Stimulated activated CD4-positive, alpha-beta T cell treated with anti-CD3 and anti-CD28 coated beads, Interleukin-4, amount 100 ng/mL, for 24 hours (primary cell): ENCODE measurements around the gene ST3GAL4.
"Not testable (repeated sequence)": the region's sequence is repeated elsewhere in the genome, so short reads cannot be mapped to it uniquely, and the experiment has no call there.

Source experiments
- DNase-seq: peaks from one replicate; pipeline ENCODE4 v3.0.0-alpha.2; 2020

The ST3GAL4 gene, protein sequence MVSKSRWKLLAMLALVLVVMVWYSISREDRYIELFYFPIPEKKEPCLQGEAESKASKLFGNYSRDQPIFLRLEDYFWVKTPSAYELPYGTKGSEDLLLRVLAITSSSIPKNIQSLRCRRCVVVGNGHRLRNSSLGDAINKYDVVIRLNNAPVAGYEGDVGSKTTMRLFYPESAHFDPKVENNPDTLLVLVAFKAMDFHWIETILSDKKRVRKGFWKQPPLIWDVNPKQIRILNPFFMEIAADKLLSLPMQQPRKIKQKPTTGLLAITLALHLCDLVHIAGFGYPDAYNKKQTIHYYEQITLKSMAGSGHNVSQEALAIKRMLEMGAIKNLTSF

DNA sequence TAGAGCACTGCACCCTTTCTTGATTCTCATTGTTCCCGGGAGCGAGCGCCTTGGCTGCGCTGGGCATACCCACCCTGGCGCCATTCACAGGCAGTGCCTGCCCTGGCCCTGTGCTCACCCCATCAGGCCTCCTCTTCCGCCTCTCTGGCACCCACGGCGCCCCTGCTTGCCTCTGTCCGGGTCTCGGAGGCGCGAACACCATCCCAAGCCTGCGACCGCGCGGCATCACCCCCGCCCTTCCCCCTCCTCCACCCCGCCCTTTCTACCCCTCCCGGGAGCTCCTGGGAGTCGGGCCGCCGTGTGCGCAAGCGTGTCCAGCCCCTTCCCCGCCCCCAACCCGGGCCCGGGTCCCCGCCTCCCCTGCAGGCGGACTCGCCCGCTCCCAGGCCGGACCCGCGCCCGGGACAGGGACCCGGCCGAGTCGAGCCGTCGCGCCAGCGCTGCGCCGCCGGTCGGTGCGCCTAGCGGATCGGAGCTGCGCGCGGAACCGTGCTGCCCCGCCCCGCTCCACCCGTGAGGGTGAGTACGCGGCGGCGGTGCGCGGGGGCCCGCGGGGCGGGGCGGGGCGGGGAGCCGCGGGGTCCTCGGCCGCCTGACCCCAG is at the start of gene ST3GAL4:
Gene ST3GAL4 (plus strand): TSS at position 363 of the 602 bp plus-strand sequence. CDS start 50,470 bp downstream, outside the sequence.
- peak; percentile 69 for DNase-seq

DNA sequence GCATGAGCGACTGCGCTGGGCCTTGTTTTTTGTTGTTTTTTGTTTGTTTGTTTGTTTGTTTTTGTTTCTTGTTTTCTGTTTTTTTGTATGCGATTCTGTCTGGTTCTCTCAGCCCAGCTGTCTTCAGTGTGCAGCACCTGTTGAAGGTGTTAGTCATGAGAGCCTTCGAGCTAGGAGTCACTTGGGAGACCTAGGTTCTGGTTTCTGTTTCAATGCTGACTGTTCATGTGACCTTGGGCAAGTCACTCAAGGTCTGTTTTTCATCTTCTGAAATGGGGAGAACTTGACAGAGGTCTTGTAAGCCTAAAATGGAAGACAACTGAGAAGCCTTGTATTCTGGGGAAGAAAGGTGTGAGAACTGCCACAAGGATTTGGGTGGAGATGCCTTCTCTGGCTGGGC is 49.8 kb upstream of the ST3GAL4 start:
- peak; percentile 46 for DNase-seq

DNA sequence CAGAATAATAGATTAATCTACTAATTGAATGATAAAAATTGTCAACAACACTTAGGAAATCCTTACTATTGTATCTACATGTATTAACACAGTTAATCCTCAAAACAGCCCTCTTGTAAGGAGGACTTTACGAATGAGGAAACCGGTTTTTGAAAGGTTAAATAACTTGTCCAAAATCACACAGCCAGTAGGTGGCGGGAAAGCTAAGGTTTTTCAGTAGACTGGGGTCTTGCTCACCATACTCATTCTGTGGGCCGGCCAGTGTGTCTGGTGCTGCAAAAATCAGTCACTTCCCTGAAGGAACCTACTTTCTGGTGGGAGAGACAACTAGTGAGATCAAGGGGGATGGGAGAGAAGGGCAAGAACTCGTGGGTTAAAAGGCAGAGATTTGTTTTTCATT is 47.8 kb upstream of the ST3GAL4 start:
- DNase-seq, result no peak

DNA sequence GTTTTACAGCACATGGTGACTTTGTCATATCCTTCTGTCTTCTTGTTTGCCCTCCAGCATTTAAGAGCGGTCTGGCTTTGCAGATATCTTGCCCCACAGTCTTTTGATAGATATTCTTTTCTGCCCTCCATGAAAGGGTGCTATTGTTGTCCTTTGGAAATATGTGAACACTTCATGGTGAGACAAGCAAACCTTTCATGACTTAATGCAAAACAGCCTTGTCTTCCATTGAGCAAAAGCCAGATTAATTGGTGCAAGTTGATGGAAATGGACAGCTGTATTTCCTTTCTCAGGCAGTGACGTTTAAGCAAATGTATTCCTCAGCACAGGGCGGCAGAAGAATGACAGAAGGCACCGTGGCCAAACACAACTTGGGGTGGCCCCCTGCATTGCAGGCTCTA is 47.2 kb upstream of the ST3GAL4 start:
- DNase-seq, result no peak

DNA sequence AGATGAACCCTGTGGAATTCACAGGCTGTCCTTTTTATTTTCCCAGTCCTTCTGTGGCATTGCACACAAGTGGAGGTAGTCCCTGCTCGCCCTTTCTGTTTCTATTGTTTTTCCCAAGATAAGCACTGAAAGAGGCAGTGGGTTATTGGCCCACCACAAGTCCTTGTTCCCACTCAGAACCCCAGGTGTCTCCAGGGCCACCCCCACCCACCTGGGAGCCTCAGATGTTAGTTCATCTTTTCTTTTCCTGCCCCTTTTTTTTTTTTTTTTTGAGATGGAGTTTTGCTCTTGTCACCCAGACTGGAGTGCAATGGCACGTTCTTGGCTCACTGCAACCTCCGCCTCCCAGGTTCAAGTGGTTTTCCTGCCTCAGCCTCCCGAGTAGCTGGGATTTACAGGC is 46.7 kb upstream of the ST3GAL4 start:
- not testable (repeated sequence) for DNase-seq

DNA sequence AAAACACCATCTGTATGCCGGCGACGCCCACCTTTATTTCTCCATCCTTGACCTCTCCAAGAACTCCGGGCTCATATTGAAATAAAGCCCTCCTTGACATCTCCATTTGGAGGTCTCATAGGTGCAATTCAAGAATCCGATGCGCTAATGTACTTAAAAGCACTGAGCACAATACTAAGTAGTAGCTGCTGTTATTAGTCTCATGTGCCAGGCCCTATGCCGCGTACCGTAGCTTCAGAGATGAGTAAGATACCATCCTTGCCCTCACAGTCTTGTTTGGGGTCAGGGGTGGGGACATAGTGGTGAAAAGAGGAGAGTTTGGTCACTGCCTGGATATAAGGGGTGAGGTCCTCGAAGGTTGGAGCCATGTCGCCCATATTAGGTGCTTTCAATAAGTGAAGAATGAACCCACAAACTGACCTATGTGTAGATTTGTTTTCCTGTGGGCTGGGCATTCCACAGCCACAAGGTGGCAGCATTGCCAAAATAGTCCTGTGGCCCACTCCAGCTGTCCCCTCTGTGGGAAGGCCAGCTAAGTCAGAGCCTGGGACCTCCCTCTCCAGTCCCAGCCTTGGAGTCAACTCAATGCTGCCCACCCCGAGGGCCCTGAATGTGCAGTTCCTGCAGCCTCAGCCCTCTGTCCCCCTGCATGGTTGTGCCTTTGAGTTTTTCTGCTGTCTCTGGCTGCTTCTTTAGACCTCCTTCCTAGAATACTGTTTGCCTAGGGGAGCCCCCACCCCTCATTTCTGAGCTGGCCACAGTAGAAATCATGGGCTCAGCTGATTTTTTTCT is 45.1 kb upstream of the ST3GAL4 start:
- peak; percentile 63 for DNase-seq

DNA sequence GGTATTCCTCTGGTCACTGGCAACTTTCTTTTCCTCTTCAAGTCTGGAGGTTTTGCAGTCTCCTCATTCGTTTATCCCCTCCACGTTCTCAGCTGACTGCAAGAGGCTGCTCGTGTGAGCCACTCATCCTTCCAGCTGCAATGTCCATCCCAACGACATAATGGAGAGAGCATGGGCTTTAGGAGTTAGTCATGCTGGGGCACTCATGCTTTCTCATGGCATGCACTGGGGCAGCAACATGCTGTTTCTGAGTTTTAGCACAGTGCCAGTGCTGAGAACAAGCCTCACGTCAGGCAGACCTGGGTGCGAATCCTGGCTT is 44.5 kb upstream of the ST3GAL4 start:
- no peak for DNase-seq

DNA sequence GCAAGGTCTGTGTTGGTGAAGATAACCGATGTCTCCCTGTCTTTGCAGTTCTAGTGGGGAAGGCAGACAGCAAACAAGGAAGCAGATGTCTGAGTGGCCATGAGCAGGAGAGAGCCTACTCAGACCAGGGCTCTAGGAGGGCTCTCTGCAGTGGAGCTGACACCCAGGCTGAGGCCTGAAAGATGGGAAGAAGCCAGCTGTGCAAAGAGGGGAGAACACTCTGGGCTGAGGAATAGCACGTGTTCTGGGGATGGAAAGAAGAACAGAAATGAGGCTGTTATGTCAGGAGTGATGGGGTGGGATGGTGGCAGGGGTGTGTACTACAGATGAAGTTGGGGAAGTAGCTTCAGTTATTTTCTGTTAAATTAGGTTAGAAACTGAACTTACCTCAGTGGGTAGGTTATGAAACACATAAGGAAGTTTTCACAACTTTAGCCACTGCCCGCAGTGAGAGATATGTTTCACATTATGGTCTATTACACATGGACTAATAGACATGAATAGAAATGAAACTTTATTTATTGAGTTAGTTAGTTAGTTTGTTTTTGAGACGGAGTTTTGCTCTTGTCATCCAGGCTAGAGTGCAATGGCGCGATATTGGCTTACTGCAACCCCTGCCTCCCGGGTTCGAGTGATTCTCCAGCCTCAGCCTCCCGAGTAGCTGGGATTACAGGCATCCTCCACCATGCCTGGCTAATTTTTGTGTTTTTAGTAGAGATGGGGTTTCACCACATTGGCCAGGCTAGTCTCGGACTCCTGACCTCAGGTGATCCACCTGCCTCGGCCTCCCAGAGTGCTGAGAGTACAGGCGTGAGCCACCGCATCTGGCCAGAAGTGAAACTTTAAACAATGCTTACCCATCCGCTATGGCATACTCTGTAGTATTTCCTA is 43.8 kb upstream of the ST3GAL4 start:
- DNase-seq, result no peak

DNA sequence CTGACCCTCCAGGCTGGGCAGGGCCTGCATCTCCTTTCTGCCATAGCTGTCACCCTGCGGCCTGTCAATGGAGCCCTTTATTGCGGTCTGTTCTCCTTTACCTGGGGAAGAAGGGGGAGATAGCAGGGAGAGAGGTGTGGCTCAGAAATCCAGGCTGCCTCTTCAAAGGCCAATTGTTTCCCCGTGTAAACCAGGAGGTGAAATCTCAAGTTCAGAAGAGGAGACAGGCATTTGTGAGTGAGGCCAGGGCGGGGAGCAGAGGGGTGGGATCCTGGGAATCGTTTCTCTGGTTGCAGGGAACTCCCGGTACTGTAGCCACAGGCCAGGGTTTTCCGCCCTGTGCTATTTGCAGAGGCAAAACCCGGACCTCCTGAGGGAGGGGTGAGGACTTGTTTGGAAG is 42.5 kb upstream of the ST3GAL4 start:
- no peak for DNase-seq

DNA sequence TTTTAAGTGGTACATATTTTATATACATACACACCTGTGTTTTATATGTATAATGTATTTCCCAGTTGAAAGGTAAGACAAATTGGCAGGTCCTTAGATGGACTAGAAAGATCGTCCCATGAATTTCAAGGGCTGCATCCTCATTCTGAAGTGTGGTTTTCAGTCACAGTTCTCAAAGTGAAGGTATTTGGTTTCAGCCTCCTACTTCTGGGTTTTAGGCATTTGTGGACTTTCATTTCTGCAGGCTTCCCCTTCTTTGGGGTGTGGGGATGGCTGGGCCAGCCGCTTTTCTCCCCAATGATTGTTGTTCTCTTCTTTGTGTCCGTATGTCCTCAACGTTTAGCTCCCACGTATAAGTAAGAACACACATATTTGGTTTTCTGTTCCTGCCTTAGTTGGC is 41.7 kb upstream of the ST3GAL4 start:
- no peak for DNase-seq

DNA sequence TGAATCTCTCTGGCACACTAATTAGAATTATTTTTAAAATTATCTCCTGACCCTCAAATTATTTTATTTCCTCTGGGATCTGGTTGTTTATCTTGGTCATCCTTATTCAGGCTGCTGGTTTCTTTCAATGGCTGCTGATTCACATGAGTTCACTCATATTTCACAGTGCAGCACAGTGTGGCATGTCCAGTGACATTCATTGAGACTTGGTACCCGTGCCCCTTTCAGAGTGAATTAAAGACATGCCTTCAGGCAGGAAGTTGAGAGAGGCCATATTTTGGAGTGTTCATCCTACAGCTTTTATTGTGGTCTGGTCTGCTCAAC is 38.1 kb upstream of the ST3GAL4 start:
- DNase-seq, result no peak

DNA sequence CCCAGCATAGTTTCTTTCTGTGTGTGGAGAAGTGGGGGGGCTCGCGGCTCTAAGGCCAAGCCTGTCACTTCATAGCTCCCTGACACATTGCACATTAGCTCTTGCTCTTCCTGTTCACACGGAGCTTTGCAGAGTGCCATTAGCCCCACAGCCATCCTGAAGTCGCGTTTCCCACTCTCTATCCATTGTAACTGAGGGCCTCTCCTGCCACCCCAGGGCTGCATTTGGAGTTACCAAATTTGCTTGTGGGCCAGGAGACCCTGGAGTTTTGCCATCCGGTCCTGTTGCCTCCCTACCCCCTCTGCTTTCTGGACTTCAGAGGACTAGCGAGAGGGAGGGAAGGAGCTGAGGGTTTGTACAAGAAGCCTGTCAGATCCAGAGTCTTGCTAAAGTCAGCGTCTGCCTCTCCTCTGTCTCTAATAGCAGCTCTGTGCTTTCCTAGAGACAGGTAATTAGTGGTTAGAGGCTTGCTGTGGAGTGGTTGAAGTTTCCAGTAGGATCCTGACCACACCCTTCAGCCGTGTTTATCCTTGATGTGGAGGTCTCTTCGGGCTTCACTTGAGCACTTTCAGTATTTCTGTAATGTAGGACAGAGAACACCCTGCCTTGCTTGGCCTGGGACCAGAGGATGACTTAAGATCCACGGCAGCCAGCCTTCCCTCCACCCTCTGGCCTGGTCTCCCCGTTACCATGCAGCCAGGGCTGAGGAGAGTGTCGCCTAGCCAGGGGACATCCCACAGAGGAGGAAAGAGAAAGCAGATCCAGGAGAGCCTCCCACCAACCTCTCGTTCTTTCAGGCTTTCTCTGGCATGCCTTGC is 37.5 kb upstream of the ST3GAL4 start:
- peak; percentile 18 for DNase-seq

DNA sequence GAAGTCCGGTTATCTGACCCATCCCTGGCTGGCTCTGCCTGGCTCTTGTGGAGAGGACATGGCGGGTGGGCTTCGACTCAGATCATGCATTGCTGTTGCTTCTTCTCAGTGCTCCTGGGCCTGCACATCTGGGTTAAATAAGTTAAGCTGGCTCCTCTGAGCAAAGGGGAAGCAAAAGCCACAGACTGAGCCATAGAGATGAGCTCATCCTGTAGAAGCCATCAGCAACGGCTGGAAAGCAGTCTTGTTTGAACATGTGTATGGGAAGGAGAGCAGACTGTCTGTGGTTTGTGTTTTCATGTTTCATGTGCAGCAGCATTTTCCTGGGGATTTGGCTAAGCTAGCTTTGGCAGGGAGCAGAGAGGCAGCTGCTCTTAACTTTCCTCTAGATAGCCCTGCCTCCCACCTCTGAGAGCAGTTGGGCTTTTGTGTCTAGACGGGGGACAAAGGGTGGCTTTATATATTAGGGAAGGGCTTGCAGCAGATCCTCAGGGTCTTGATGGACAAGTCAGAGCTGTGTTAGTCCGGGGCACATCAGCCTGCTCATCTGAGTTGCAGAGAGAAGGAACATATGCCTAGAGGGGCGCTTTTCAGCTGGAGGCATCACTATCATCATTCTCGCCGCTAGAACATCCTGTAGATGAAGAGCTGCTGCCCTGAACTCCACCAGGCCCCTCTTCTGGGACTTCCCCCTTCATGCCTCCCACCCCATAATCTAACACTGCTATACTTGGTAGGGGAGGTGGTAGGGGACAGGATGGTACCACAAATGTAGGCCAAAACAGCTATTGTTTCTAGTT is 36.7 kb upstream of the ST3GAL4 start:
- DNase-seq, result peak; percentile 18

DNA sequence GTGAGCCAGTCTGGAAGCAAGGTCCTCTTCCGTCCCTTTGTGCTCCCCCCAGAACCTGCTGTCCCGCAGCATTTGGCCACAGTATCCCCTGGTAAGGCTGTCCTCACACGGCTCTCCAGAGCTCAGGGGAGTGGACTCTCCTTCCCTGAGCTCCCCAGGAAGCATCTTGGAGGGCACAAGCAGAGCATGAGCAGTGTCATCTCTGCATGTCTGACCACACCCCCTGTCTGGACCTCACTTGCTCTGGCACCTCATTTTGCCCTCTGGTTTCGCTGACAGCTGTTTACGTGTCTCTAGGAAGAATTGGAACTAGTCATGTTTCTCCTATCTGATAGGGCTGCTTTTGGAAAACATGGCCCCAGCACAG is 36.1 kb upstream of the ST3GAL4 start:
- no peak for DNase-seq

DNA sequence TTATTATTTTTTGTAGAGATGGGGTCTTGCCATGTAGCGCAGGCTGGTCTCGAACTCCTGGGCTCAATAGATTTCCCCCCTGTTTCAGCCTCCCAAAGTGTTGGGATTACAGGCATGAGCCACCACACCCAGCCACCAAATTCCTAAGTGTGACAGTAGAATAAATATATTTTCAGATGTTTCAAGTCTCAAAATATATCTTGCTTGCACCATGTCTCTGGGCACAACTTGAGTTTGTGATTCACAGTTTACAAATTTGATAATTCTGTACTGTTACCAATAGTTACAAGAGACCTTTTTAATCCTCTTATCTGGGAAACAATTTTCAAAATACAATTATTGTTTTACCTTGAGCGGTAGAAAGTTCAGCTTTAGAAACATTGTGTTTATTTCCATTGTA is 32.5 kb upstream of the ST3GAL4 start:
- DNase-seq, result no peak

DNA sequence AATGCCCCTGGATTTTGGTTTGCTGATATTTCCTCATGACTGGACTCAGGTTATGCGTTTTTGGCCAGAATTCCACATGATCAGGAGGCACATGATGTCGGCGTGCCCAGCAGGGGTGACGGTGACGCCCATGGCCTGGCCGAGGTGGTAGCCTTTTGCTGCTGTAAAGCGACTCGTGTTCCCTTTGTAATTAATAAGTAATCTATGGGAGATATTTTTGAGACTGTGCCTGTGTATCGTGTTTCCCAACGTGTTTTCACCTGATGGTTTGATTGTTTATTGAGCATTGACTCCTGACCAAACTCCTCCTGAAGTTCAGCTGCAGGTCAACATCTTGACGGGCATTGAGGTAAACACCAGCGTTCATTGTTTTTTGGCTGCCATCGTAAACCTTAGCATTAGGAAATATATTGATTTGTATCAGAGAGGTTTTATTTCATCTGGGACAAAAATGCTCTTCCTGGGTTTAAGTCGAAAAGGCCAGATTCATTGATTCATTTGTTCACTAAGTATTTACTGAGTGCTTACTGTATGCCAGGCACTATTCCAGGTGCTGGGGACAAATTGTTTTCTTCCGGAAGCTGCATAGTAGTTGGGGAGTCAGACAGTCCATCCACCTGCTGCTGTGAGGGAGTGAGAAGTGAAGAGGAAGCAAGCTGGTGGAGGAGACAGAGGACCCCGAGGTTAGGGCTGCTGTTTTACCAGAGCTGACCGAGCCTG is 28.0 kb upstream of the ST3GAL4 start:
- no peak for DNase-seq

DNA sequence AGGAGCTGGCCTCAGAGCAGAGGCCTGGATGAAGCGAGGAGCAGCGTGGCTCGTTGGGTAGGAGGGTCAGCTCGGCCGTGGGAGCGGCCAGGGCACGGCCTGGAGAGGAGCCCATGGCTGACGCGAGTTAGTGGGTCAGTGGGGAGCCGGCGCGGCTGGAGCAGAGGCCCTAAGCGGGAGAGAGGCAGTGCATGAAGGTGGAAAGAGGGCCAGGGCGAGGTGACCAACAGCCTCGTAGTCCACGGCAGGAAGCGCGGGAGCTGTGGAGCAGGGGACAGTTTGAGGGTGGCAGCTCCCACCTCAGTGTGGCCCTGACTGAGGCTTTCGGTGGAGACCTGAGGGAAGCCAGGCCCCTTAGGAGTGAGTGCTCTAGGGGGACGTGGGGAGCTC is 27.5 kb upstream of the ST3GAL4 start:
- DNase-seq, result no peak

DNA sequence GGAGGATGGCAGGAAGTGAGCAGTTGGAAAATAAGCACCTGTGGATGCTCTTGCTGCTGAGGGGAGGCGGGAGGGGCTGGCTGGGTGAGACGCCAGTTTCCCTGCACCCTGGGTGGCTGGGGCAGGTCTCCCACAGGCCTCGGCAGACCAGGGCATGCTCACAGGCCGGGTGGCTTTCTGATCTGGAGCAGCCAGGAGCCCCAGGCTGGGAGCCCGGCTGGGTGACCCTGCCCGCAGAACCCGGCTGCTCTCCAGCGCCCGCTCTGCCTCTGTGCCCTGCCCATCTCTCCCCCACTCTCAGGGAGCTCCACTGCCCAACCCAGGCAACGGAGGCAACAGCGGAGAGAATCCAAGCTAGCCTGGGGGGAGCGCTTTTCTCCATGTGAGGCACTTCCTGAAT is 27.0 kb upstream of the ST3GAL4 start:
- no peak for DNase-seq

DNA sequence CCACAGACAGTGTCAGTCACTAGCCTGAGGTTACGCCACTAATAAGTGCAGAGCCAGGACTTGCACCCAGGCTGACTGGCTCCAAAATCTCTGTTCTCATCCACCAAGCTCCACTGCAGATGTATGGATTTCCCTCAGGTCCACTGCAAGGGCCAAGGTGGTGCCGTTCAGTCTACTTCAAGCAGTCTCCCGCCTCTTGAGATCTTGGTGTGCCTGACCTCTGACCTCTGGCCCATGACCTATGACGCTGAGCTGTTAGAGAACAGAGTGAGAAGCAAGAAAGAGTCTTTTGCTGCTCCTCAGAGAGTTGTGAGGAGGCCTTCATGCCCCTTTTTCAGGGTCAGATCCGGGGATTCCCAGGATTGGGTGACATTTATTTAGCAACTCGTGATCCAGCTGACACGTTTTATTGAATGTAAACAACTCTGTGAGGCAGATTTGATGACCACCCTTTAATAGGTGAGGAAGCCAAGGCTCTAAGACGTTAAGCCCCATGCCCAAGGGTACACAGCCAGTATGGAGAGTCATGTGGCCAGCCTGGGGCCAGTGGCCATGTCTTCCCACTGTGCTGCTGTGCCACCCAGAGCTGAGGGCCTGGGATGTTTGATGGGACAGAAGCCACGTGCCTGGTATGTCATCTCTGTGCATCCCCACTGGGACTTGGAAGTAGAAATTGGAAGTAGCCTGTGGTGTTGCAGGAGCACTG is 26.4 kb upstream of the ST3GAL4 start:
- DNase-seq, result no peak

DNA sequence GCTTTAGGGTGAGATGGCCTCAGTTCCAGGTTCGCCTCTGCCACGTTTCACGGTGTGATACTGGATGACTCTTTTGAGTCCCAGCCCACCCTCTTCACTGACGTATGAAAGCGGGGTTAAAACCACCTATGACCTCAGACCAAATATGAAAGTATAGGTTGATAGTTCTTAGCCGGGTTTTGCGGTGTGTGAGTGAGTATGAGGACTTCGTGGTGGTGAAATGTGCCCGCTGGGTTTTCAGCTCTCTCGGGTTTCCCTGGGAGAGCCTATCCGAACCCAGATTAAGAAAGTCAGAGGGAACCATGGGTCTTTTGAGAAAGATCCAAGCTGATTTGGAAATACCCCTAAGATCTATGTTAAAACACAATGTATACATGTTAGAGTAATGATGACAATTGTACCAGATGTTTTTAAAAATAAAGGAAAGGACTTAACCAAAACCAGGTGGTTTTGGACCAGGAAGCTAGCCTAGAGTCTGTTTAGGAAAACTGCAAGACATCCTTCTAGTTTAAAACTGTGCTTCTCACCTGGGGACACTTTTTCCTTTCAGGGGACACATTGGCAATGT is 25.8 kb upstream of the ST3GAL4 start:
- DNase-seq, result no peak
